Vagina (tissue), 2 donors: ENCODE data around the gene KCNK18. TPM values are rescaled to one million over a fixed set of nuclear protein-coding genes. Genes with fewer than 3 reads are reported as not detected.

Experiments used
- DNase-seq, 2 donors: peaks; one replicate each; pipeline ENCODE4 v3.0.0-alpha.2; 2017; ENCODE audit errors: extremely low spot score in 2 of 2
- H3K27ac ChIP-seq: fragments of 200-600 bp; sonication (generic); one replicate; pipeline ENCODE4 v1.5.1; 2019
- H3K27me3 ChIP-seq: fragments of 200-600 bp; sonication (generic); one replicate; pipeline ENCODE4 v1.5.1; 2019
- H3K36me3 ChIP-seq, 2 donors: fragments of 200-600 bp; sonication (generic); one replicate each; pipeline ENCODE4 v1.5.1; 2017 to 2019
- H3K4me1 ChIP-seq: fragments of 200-600 bp; sonication (generic); one replicate; pipeline ENCODE4 v1.5.1; 2019
- H3K4me3 ChIP-seq, 2 donors: fragments of 200-600 bp; sonication (generic); 1 replicate in 1 of 2; 2 replicates in 1 of 2; pipeline ENCODE4 v1.5.1; 2016 to 2019
- H3K9me3 ChIP-seq: fragments of 200-600 bp; sonication (generic); one replicate; pipeline ENCODE4 v1.5.1; 2019
- CTCF ChIP-seq, 3 experiments: fragments of 450-650 bp in 2 of 3; fragments of 200-600 bp in 1 of 3; sonication (generic) in 1 of 3; IDR thresholded peaks; one replicate each; pipeline ENCODE4 v1.5.1; 2017 to 2019; ENCODE audit warnings: antibody characterized with exemption in 3 of 3, mild to moderate bottlenecking in 2 of 3, moderate library complexity in 2 of 3
- POLR2A ChIP-seq, 2 donors: fragments of 450-650 bp; IDR thresholded peaks; one replicate each; pipeline ENCODE4 v1.6.1; 2017; ENCODE audit warnings: antibody characterized with exemption in 2 of 2, mild to moderate bottlenecking in 2 of 2, moderate library complexity in 2 of 2
- POLR2AphosphoS5 ChIP-seq, 2 donors: sonication (generic); formaldehyde crosslinking; IDR thresholded peaks; one replicate each; pipeline ENCODE4 v1.9.0; 2017; ENCODE audit warnings: antibody characterized with exemption in 2 of 2, mild to moderate bottlenecking in 2 of 2, low read depth in 1 of 2; ENCODE audit not compliant: insufficient read depth in 1 of 2
- intact Hi-C: fragments of 100-400 bp; cut with DNase I; formaldehyde crosslinking; loops from one replicate; pipeline ENCODE4 v1.15.1; 2023
- total RNA-seq: library from RNA; depleted of rRNA; stranded (reverse); fragments of >200 nt; gene quantifications from one replicate; pipeline ENCODE4 v1.2.3, GENCODE V29; 2016

Gene KCNK18
- total RNA-seq, 1 donor from 2014 or later: not detected

- intact Hi-C loops: no loop called here
- no peaks in the 10 kb centered on the region for H3K27me3 ChIP-seq
- H3K36me3 ChIP-seq: no peaks in the 10 kb centered on the region
- no peak overlapping the region for H3K27ac ChIP-seq
- no peak for DNase-seq
- H3K4me1 ChIP-seq: peaks cover 5% of the 10 kb centered on the region
- no peaks in the 10 kb centered on the region for H3K9me3 ChIP-seq
- no peak overlapping the region for H3K4me3 ChIP-seq
- TF ChIP-seq CTCF (IDR thresholded peaks at IDR 0.05) (no peak), POLR2A (IDR thresholded peaks at IDR 0.05) (no peak), POLR2AphosphoS5 (IDR thresholded peaks at IDR 0.05; ENCODE audit: insufficient read depth in 1 of 2, low read depth in 1 of 2) (no peak)
These were observed 41.8 kb downstream of the KCNK18 start for GRCh38 chr10:117239051-117239450.

- H3K4me1 ChIP-seq: peaks cover 5% of the 10 kb centered on the region
- no peaks in the 10 kb centered on the region for H3K9me3 ChIP-seq
- TF ChIP-seq POLR2AphosphoS5 (IDR thresholded peaks at IDR 0.05; ENCODE audit: insufficient read depth in 1 of 2, low read depth in 1 of 2) (no peak), CTCF (IDR thresholded peaks at IDR 0.05) (no peak), POLR2A (IDR thresholded peaks at IDR 0.05) (no peak)
- no peaks in the 10 kb centered on the region for H3K36me3 ChIP-seq
- intact Hi-C loops: no loop called here
- H3K27me3 ChIP-seq: no peaks in the 10 kb centered on the region
- peak overlapping the region in 1 of 2 donors; percentile 51 for H3K4me3 ChIP-seq
- no peak for DNase-seq
- H3K27ac ChIP-seq: no peak overlapping the region
These were observed 42.7 kb downstream of the KCNK18 start for GRCh38 chr10:117239721-117240620.

- intact Hi-C loops: no loop called here
- Histone ChIP-seq H3K9me3 (no peaks in the 10 kb centered on the region), H3K4me1 (peaks cover 5% of the 10 kb centered on the region), H3K27ac (peak within 1 kb of the TSS; percentile 80), H3K4me3 (peak within 1 kb of the TSS; percentile 51 to 53), H3K36me3 (no peaks in the 10 kb centered on the region), H3K27me3 (no peaks in the 10 kb centered on the region)
- TF ChIP-seq POLR2A (IDR thresholded peaks at IDR 0.05): no peak
- no peak for TF ChIP-seq CTCF (IDR thresholded peaks at IDR 0.05)
- TF ChIP-seq POLR2AphosphoS5 (IDR thresholded peaks at IDR 0.05; ENCODE audit: insufficient read depth in 1 of 2, low read depth in 1 of 2): no peak
- no peak for DNase-seq
These were observed 43.6 kb downstream of the KCNK18 start, which contains the start of gene SLC18A2 for GRCh38 chr10:117240621-117241529. TSS of gene SLC18A2 (plus strand) at chr10:117241114. CDS start at chr10:117241694, 580 bp downstream.

GRCh38 chr10:117241541-117242462 is 44.5 kb downstream of the KCNK18 start:
- peak overlapping the region; percentile 80 for H3K27ac ChIP-seq
- H3K27me3 ChIP-seq: no peaks in the 10 kb centered on the region
- no peaks in the 10 kb centered on the region for H3K36me3 ChIP-seq
- no peak for TF ChIP-seq POLR2A (IDR thresholded peaks at IDR 0.05)
- peak overlapping the region; percentile 51 to 53 for H3K4me3 ChIP-seq
- no peaks in the 10 kb centered on the region for H3K9me3 ChIP-seq
- peaks cover 5% of the 10 kb centered on the region for H3K4me1 ChIP-seq
- intact Hi-C loops: no loop called here
- no peak for DNase-seq
